ENCODE data around the gene CAB39. TPM values are rescaled to one million over a fixed set of nuclear protein-coding genes. Genes with fewer than 3 reads are reported as not detected.

Gene CAB39
- total RNA-seq, 4 donors from 2014 or later = 60.2 to 124 (median 72.2) TPM

DNA sequence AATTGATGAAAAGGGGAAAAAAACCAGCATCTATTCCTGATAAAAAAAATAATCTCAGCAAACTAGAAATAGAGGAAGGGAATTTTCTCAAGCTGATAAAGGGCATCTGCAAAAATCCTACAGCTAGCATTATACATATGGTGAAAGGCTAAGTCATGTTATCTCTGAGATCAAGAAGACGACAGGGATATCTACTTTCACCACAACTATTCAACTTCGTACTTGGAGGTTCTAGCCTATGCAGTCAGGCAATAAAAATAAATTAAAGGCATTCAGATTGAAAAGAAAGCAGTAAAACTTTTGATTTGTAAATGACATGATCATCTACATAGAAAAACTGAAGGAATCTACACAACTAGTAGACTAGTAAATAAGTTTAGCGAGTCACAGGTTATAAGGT is 58.2 kb downstream of the CAB39 start:
- Histone ChIP-seq H3K27ac (no peak overlapping the region), H3K9me3 (no peaks in the 10 kb centered on the region), H3K4me3 (no peak overlapping the region), H3K27me3 (no peaks in the 10 kb centered on the region), H3K36me3 (no peaks in the 10 kb centered on the region), H3K4me1 (peaks cover 0 to 6% (median 0%) of the 10 kb centered on the region in 4 donors)
- no peak for TF ChIP-seq POLR2A (IDR thresholded peaks at IDR 0.05)
- TF ChIP-seq CTCF (IDR thresholded peaks at IDR 0.05) = no peak
- DNase-seq = no peak

- H3K9me3 ChIP-seq = no peaks in the 10 kb centered on the region
Measured at GRCh38 chr2:230772156-230772555, 59.5 kb downstream of the CAB39 start.

GRCh38 chr2:230773039-230773773 is 60.6 kb downstream of the CAB39 start:
- H3K27me3 ChIP-seq = no peaks in the 10 kb centered on the region
- no peaks in the 10 kb centered on the region for H3K36me3 ChIP-seq
- H3K4me3 ChIP-seq = no peak overlapping the region
- DNase-seq = no peak
- TF ChIP-seq POLR2A (IDR thresholded peaks at IDR 0.05) (no peak), CTCF (IDR thresholded peaks at IDR 0.05) (no peak)
- H3K9me3 ChIP-seq = no peaks in the 10 kb centered on the region
- peaks cover 0 to 15% (median 0%) of the 10 kb centered on the region in 4 donors for H3K4me1 ChIP-seq
- no peak overlapping the region for H3K27ac ChIP-seq

More at GRCh38 chr2:230772156-230772555, 59.5 kb downstream of the CAB39 start:
- no peak for DNase-seq
- peaks cover 0 to 6% (median 0%) of the 10 kb centered on the region in 4 donors for H3K4me1 ChIP-seq
- TF ChIP-seq POLR2A (IDR thresholded peaks at IDR 0.05) = no peak
- TF ChIP-seq CTCF (IDR thresholded peaks at IDR 0.05) = no peak
- H3K27me3 ChIP-seq = no peaks in the 10 kb centered on the region
- H3K36me3 ChIP-seq = no peaks in the 10 kb centered on the region
- H3K27ac ChIP-seq = no peak overlapping the region
- H3K4me3 ChIP-seq = no peak overlapping the region

GRCh38 chr2:230774348-230774951 is 61.8 kb downstream of the CAB39 start:
- Histone ChIP-seq H3K4me1 (peaks cover 0 to 27% (median 0%) of the 10 kb centered on the region in 4 donors), H3K9me3 (no peaks in the 10 kb centered on the region), H3K36me3 (no peaks in the 10 kb centered on the region), H3K27me3 (no peaks in the 10 kb centered on the region), H3K27ac (peak overlapping the region in 2 of 4 donors; percentile 33 to 53), H3K4me3 (no peak overlapping the region)
- TF ChIP-seq CTCF (IDR thresholded peaks at IDR 0.05) (no peak), POLR2A (IDR thresholded peaks at IDR 0.05) (no peak)
- no peak for DNase-seq

DNA sequence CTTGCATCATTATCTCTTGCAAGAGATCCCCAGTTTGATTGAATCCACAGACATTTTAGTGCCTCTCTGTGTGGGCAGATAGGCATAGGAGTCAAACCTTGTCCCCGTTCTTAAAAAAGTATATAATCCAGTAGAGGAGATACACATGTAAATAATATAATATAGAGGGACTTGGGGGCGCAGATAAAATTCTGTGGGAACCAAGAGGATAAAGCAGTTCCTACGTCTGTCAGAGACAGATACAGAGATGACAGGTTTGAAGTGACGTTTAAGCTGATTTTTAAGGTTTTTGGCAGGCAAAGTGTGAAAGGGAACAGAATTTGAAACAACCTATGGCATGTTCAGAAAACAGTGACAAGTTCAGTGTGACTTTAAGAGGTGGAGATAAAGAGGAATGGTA is 63.1 kb downstream of the CAB39 start:
- Histone ChIP-seq H3K9me3 (no peaks in the 10 kb centered on the region), H3K36me3 (no peaks in the 10 kb centered on the region), H3K27me3 (no peaks in the 10 kb centered on the region), H3K4me1 (peaks cover 0 to 31% (median 0%) of the 10 kb centered on the region in 4 donors), H3K27ac (no peak overlapping the region), H3K4me3 (no peak overlapping the region)
- no peak for DNase-seq
- TF ChIP-seq POLR2A (IDR thresholded peaks at IDR 0.05) (no peak), CTCF (IDR thresholded peaks at IDR 0.05) (no peak)
